GM19025 (cell line): Measurements from ENCODE around the gene RIN3.
A peak's percentile ranks its signal among the peaks of the same experiment; 100 is the strongest.
"Not testable (repeated sequence)": the region's sequence is repeated elsewhere in the genome, so short reads cannot be mapped to it uniquely, and the experiment has no call there.

Experiments used
- ATAC-seq: cut with Tn5 transposase; IDR thresholded peaks from one replicate; pipeline ENCODE4 v1.9.1; 2021; ENCODE audit warnings: mild to moderate bottlenecking, low read depth, moderate library complexity; ENCODE audit not compliant: unreplicated experiment

Gene RIN3

GRCh38 chr14:92658160-92658559 lies 144.6 kb downstream of the RIN3 start:
- ATAC-seq: no peak

GRCh38 chr14:92658684-92659083 lies 145.1 kb downstream of the RIN3 start:
- no peak for ATAC-seq

- ATAC-seq: no peak
These were observed 146.4 kb downstream of the RIN3 start for GRCh38 chr14:92659765-92660561.

- ATAC-seq: no peak
These were observed 147.0 kb downstream of the RIN3 start for GRCh38 chr14:92660571-92660970.

GRCh38 chr14:92663049-92663448 lies 149.5 kb downstream of the RIN3 start:
- no peak for ATAC-seq

GRCh38 chr14:92665661-92666110 lies 152.1 kb downstream of the RIN3 start:
- ATAC-seq: no peak

GRCh38 chr14:92666251-92666650 lies 152.7 kb downstream of the RIN3 start:
- ATAC-seq: no peak

- ATAC-seq: peak; percentile 43
These were observed 154.8 kb downstream of the RIN3 start for GRCh38 chr14:92668276-92668973.

GRCh38 chr14:92670160-92670559 lies 156.6 kb downstream of the RIN3 start:
- ATAC-seq: no peak

- ATAC-seq: no peak
These were observed 157.2 kb downstream of the RIN3 start for GRCh38 chr14:92670643-92671366.

GRCh38 chr14:92673601-92674150 lies 160.1 kb downstream of the RIN3 start:
- ATAC-seq: no peak

GRCh38 chr14:92675421-92675820 lies 161.8 kb downstream of the RIN3 start:
- ATAC-seq: no peak

GRCh38 chr14:92675976-92676375 lies 162.4 kb downstream of the RIN3 start:
- ATAC-seq: no peak

- no peak for ATAC-seq
These were observed 163.0 kb downstream of the RIN3 start for GRCh38 chr14:92676403-92677086.

- peak; percentile 71 for ATAC-seq
These were observed 163.6 kb downstream of the RIN3 start for GRCh38 chr14:92677087-92677668.

- ATAC-seq: no peak
These were observed 164.4 kb downstream of the RIN3 start for GRCh38 chr14:92677955-92678354.

- ATAC-seq: no peak
These were observed 165.2 kb downstream of the RIN3 start for GRCh38 chr14:92678766-92679165.

- no peak for ATAC-seq
These were observed 165.7 kb downstream of the RIN3 start for GRCh38 chr14:92679246-92679645.

- not testable (repeated sequence) for ATAC-seq
These were observed 166.7 kb downstream of the RIN3 start for GRCh38 chr14:92680330-92680729.
